K562 (cell line): Measurements from ENCODE around the gene PPAT. TPM values are rescaled to one million over a fixed set of nuclear protein-coding genes. Genes with fewer than 3 reads are reported as not detected.

Experiments
- COPS2 ChIP-seq: fragments of 450-650 bp; conservative IDR thresholded peaks from 2 replicates; pipeline ENCODE4 v1.6.1; 2016; ENCODE audit warnings: mild to moderate bottlenecking, moderate library complexity
- FOXK2 ChIP-seq, 2 experiments: fragments of 450-650 bp; IDR thresholded peaks in 1 of 2; conservative IDR thresholded peaks in 1 of 2; 2 replicates each; pipeline ENCODE4 v1.6.1; 2016; ENCODE audit warnings: low read depth in 2 of 2, mild to moderate bottlenecking in 1 of 2
- JUND ChIP-seq, 2 experiments: IDR thresholded peaks; 2 replicates in 1 of 2; 3 replicates in 1 of 2; pipeline ENCODE4 v1.6.1; 2011; ENCODE audit warnings: borderline replicate concordance in 2 of 2, low read depth in 2 of 2, low read length in 2 of 2, improper control_type of control experiment in 1 of 2, missing biosample characterization in 1 of 2, missing genetic modification characterization in 1 of 2, missing genetic modification reagents in 1 of 2
- KLF10 ChIP-seq: fragments of 250-450 bp; sonication (Bioruptor Pico); IDR thresholded peaks from 2 replicates; pipeline ENCODE4 v1.6.1; 2021; ENCODE audit warnings: matching md5 sums
- SOX6 ChIP-seq: fragments of 450-650 bp; IDR thresholded peaks from 2 replicates; pipeline ENCODE4 v1.6.1; 2014; ENCODE audit warnings: mild to moderate bottlenecking
- TCF3 ChIP-seq: sonication (generic); formaldehyde crosslinking; IDR thresholded peaks from 2 replicates; pipeline ENCODE4 v1.4.0; 2020; ENCODE audit warnings: mild to moderate bottlenecking, missing genetic modification reagents
- ZNF12 ChIP-seq: sonication (generic); formaldehyde crosslinking; IDR thresholded peaks from 2 replicates; pipeline ENCODE4 v1.4.0; 2020; ENCODE audit warnings: mild to moderate bottlenecking, missing genetic modification reagents
- ZNF311 ChIP-seq: fragments of 250-450 bp; sonication (Bioruptor Pico); IDR thresholded peaks from 2 replicates; pipeline ENCODE4 v1.4.0; 2020; ENCODE audit warnings: mild to moderate bottlenecking, moderate library complexity
- ZNF316 ChIP-seq: fragments of 450-650 bp; IDR thresholded peaks from 2 replicates; pipeline ENCODE4 v1.6.1; 2016
- ZNF384 ChIP-seq: IDR thresholded peaks from 2 replicates; pipeline ENCODE4 v1.6.1; 2012; ENCODE audit warnings: low read depth, low read length, improper control_type of control experiment
- polyA plus RNA-seq, 8 experiments: library from polyadenylated mRNA; depleted of rRNA in 4 of 8; stranded (reverse) in 5 of 8; unstranded in 3 of 8; fragments of >200 nt; fragmentation: Nextera tagmentation in 2 of 8; fragmentation: Illumina TruSeq in 1 of 8; extraction: Ambion mirVana in 2 of 8; extraction: Trizol in 1 of 8; gene quantifications; 2 replicates each; pipeline versions ENCODE4 v1.2.1 to v1.2.3, GENCODE V29; 2011 to 2014; ENCODE audit warnings: inconsistent platforms in 1 of 8, missing spikeins in 1 of 8
- total RNA-seq, 7 experiments: library from RNA; depleted of rRNA in 6 of 7; stranded (reverse); fragments of >200 nt in 6 of 7; fragmentation: Illumina TruSeq in 2 of 7; extraction: Trizol in 2 of 7; gene quantifications; 2 replicates each; pipeline versions ENCODE4 v1.2.1 to v1.2.3, GENCODE V29; 2011 to 2021; ENCODE audit warnings: low replicate concordance in 1 of 7
- TF ChIP-seq, protein P1 (sequence below): fragments of 450-650 bp; IDR thresholded peaks from 2 replicates; pipeline ENCODE4 v1.6.1; 2016; ENCODE audit warnings: low read depth
- TF ChIP-seq, protein P2 (sequence below), 2 experiments: fragments of 450-650 bp; IDR thresholded peaks; 2 replicates each; pipeline ENCODE4 v1.6.1; 2016
- TF ChIP-seq, protein P3 (sequence below): IDR thresholded peaks from 2 replicates; pipeline ENCODE4 v1.6.1; 2011; ENCODE audit warnings: borderline replicate concordance, low read depth, mild to moderate bottlenecking, moderate library complexity, low read length; ENCODE audit not compliant: insufficient read depth, poor library complexity, severe bottlenecking

The PPAT gene
- total and polyA plus RNA-seq, 9 of the 15 experiments (the other 6 are each of a cell fraction or from before 2014, with no cell fraction given), result 36.2 to 75.8 (median 55.5) TPM

DNA sequence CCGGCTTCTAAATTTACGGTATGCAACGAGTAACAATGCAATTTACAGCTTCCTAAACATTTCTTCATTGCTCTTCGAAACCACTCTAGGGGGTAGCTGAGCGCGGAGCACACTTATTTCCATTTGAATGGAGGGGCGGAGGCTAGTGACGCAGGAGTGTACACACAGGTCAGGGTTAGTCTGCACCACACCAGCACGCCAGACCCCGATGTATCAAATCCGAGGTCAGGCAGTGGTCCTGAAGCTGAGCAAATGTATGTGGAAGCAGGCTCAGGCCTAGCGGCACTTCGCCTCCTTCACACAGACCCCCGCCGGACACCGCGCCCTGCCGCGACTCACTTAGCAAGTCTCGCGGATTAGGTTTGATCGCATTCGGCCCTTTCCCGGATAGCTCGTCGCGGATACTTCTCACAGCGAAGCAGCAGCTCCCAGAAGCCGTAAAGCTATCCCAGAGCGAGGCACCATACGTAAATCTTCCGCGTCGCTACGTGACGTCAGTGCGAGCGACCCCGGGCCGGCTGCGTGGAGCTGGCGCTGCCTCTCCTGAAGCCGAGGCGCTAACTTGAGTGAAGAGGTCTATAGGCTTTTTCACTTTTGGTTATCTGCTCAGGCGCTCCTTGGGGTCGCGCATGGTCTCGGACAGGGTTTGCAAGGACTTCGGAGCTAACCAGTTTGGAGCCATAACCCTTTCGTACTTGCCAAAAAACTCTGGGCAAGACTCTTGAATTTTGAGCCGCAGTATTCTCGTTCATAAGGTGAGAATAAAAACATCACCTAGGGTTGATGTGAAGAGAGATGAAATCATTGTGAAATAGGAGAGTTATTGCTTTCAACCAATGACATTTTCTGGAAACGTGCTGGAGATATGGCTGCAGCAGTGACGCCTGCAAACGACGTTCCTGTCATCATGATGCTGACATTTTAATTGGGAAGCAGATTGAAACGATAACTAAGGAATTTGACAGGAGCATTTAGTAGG lies 48.1 kb downstream of the PPAT start, which contains the start of gene AASDH (continued):
- peak; percentile 54 for TF ChIP-seq JUND (IDR thresholded peaks at IDR 0.05; ENCODE audit: borderline replicate concordance, low read depth, low read length)
- TF ChIP-seq JUND (tag; IDR thresholded peaks at IDR 0.05; ENCODE audit: borderline replicate concordance, low read depth, low read length), result peak; percentile 68; the same call in 2 of the 3 replicates
- TF ChIP-seq KLF10 (CRISPR knock-in tag), result no peak
- TF ChIP-seq TCF3 (CRISPR knock-in tag), result peak; percentile 36; the same call in 1 of the 2 replicates
- TF ChIP-seq ZNF311 (CRISPR knock-in tag), result no peak
- peak; percentile 14; the same call in 1 of the 2 replicates for TF ChIP-seq ZNF384
- TF ChIP-seq, protein P1, sequence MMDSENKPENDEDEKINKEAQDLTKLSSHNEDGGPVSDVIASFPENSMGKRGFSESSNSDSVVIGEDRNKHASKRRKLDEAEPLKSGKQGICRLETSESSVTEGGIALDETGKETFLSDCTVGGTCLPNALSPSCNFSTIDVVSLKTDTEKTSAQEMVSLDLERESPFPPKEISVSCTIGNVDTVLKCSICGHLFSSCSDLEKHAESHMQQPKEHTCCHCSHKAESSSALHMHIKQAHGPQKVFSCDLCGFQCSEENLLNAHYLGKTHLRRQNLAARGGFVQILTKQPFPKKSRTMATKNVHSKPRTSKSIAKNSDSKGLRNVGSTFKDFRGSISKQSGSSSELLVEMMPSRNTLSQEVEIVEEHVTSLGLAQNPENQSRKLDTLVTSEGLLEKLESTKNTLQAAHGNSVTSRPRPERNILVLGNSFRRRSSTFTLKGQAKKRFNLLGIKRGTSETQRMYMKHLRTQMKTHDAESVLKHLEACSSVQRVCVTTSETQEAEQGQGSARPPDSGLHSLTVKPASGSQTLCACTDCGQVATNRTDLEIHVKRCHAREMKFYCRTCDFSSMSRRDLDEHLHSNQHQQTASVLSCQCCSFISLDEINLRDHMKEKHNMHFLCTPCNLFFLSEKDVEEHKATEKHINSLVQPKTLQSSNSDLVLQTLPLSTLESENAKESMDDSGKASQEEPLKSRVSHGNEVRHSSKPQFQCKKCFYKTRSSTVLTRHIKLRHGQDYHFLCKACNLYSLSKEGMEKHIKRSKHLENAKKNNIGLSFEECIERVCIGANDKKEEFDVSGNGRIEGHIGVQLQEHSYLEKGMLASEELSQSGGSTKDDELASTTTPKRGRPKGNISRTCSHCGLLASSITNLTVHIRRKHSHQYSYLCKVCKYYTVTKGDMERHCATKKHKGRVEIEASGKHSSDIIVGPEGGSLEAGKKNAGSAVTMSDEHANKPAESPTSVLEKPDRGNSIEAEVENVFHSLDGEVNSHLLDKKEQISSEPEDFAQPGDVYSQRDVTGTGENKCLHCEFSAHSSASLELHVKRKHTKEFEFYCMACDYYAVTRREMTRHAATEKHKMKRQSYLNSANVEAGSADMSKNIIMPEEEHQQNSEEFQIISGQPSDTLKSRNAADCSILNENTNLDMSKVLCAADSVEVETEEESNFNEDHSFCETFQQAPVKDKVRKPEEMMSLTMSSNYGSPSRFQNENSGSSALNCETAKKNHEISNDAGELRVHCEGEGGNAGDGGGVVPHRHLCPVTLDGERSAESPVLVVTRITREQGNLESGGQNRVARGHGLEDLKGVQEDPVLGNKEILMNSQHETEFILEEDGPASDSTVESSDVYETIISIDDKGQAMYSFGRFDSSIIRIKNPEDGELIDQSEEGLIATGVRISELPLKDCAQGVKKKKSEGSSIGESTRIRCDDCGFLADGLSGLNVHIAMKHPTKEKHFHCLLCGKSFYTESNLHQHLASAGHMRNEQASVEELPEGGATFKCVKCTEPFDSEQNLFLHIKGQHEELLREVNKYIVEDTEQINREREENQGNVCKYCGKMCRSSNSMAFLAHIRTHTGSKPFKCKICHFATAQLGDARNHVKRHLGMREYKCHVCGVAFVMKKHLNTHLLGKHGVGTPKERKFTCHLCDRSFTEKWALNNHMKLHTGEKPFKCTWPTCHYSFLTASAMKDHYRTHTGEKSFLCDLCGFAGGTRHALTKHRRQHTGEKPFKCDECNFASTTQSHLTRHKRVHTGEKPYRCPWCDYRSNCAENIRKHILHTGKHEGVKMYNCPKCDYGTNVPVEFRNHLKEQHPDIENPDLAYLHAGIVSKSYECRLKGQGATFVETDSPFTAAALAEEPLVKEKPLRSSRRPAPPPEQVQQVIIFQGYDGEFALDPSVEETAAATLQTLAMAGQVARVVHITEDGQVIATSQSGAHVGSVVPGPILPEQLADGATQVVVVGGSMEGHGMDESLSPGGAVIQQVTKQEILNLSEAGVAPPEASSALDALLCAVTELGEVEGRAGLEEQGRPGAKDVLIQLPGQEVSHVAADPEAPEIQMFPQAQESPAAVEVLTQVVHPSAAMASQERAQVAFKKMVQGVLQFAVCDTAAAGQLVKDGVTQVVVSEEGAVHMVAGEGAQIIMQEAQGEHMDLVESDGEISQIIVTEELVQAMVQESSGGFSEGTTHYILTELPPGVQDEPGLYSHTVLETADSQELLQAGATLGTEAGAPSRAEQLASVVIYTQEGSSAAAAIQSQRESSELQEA, result no peak
- TF ChIP-seq ZNF12 (CRISPR knock-in tag), result no peak
- TF ChIP-seq, protein P2, sequence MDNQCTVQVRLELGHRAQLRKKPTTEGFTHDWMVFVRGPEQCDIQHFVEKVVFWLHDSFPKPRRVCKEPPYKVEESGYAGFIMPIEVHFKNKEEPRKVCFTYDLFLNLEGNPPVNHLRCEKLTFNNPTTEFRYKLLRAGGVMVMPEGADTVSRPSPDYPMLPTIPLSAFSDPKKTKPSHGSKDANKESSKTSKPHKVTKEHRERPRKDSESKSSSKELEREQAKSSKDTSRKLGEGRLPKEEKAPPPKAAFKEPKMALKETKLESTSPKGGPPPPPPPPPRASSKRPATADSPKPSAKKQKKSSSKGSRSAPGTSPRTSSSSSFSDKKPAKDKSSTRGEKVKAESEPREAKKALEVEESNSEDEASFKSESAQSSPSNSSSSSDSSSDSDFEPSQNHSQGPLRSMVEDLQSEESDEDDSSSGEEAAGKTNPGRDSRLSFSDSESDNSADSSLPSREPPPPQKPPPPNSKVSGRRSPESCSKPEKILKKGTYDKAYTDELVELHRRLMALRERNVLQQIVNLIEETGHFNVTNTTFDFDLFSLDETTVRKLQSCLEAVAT (IDR thresholded peaks at IDR 0.05), result peak in 1 of 2 experiments; percentile 75; a peak in 2 of 4 replicates
- TF ChIP-seq ZNF316, result no peak
- TF ChIP-seq, protein P3, sequence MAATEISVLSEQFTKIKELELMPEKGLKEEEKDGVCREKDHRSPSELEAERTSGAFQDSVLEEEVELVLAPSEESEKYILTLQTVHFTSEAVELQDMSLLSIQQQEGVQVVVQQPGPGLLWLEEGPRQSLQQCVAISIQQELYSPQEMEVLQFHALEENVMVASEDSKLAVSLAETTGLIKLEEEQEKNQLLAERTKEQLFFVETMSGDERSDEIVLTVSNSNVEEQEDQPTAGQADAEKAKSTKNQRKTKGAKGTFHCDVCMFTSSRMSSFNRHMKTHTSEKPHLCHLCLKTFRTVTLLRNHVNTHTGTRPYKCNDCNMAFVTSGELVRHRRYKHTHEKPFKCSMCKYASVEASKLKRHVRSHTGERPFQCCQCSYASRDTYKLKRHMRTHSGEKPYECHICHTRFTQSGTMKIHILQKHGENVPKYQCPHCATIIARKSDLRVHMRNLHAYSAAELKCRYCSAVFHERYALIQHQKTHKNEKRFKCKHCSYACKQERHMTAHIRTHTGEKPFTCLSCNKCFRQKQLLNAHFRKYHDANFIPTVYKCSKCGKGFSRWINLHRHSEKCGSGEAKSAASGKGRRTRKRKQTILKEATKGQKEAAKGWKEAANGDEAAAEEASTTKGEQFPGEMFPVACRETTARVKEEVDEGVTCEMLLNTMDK, result no peak
- no peak for TF ChIP-seq COPS2
- peak; percentile 90 to 95 for TF ChIP-seq FOXK2 (conservative IDR thresholded peaks at IDR 0.05 in 1 of 2, IDR thresholded peaks at IDR 0.05 in 1 of 2; ENCODE audit: low read depth in 2 of 2)
- TF ChIP-seq SOX6, result no peak; the same call in 1 of the 2 replicates
